Hepatocyte (in vitro differentiated cells): Measurements from ENCODE around the gene MBOAT2. TPM values are rescaled to one million over a fixed set of nuclear protein-coding genes. Genes with fewer than 3 reads are reported as not detected.

Source experiments
- DNase-seq: peaks from one replicate; pipeline ENCODE4 v3.0.0-alpha.2; 2016; ENCODE audit warnings: low spot score
- H2AFZ ChIP-seq: fragments of 200-600 bp; sonication (generic); 2 replicates; pipeline ENCODE4 v1.6.0; 2016; ENCODE audit warnings: antibody characterized with exemption, mild to moderate bottlenecking
- H3K27ac ChIP-seq: fragments of 200-600 bp; sonication (generic); 2 replicates; pipeline ENCODE4 v1.5.1; 2016; ENCODE audit warnings: mild to moderate bottlenecking
- H3K27me3 ChIP-seq: fragments of 200-600 bp; sonication (generic); 2 replicates; pipeline ENCODE4 v1.6.1; 2016
- H3K36me3 ChIP-seq: fragments of 200-600 bp; sonication (generic); replicated peaks from 2 replicates; pipeline ENCODE4 v1.5.1; 2016; ENCODE audit warnings: low read depth; ENCODE audit not compliant: insufficient read depth
- H3K4me1 ChIP-seq: fragments of 200-600 bp; sonication (generic); 2 replicates; pipeline ENCODE4 v1.5.1; 2016; ENCODE audit warnings: mild to moderate bottlenecking, moderate library complexity; ENCODE audit not compliant: insufficient read depth
- H3K4me2 ChIP-seq: fragments of 200-600 bp; sonication (generic); 2 replicates; pipeline ENCODE4 v1.6.0; 2016
- H3K4me3 ChIP-seq: fragments of 200-600 bp; sonication (generic); 2 replicates; pipeline ENCODE4 v1.5.1; 2016; ENCODE audit warnings: mild to moderate bottlenecking
- H3K79me2 ChIP-seq: fragments of 200-600 bp; sonication (generic); 2 replicates; pipeline ENCODE4 v1.6.0; 2017; ENCODE audit warnings: mild to moderate bottlenecking
- H3K9me2 ChIP-seq: fragments of 200-600 bp; sonication (generic); replicated peaks from 2 replicates; pipeline ENCODE4 v1.6.0; 2017; ENCODE audit warnings: mild to moderate bottlenecking; ENCODE audit not compliant: insufficient read depth
- H3K9me3 ChIP-seq: fragments of 200-600 bp; sonication (generic); 2 replicates; pipeline ENCODE4 v1.5.1; 2016; ENCODE audit warnings: low read depth, mild to moderate bottlenecking
- H4K20me1 ChIP-seq: fragments of 200-600 bp; sonication (generic); 2 replicates; pipeline ENCODE4 v1.6.0; 2016; ENCODE audit warnings: mild to moderate bottlenecking; ENCODE audit not compliant: insufficient read depth, poor library complexity, severe bottlenecking
- CTCF ChIP-seq: fragments of 200-600 bp; sonication (generic); IDR thresholded peaks from 2 replicates; pipeline ENCODE4 v1.5.1; 2016; ENCODE audit warnings: antibody characterized with exemption, mild to moderate bottlenecking; ENCODE audit not compliant: poor library complexity
- EZH2 ChIP-seq: fragments of 200-600 bp; sonication (generic); IDR thresholded peaks from 2 replicates; pipeline ENCODE4 v1.6.1; 2016; ENCODE audit warnings: antibody characterized with exemption, mild to moderate bottlenecking, borderline replicate concordance
- EZH2phosphoT487 ChIP-seq: fragments of 200-600 bp; sonication (generic); IDR thresholded peaks from one replicate; pipeline ENCODE4 v1.6.1; 2018; ENCODE audit warnings: antibody characterized with exemption, mild to moderate bottlenecking, low read depth, moderate library complexity; ENCODE audit not compliant: unreplicated experiment, severe bottlenecking
- WGBS: methylation state at CpG from one replicate; pipeline ENCODE4 v1.1.6; 2016; ENCODE audit warnings: low lambda C conversion rate; ENCODE audit errors: missing lambda C conversion rate; 5-methylcytosine and 5-hydroxymethylcytosine counted together
- polyA plus RNA-seq: library from polyadenylated mRNA; unstranded; fragments of >200 nt; fragmentation: Nextera tagmentation; extraction: Ambion mirVana; gene quantifications from 2 replicates; pipeline ENCODE4 v1.2.1, GENCODE V29; 2016
- total RNA-seq: library from RNA; depleted of rRNA; stranded (reverse); fragments of >200 nt; gene quantifications from 2 replicates; pipeline ENCODE4 v1.2.3, GENCODE V29; 2014

MBOAT2 gene
- total and polyA plus RNA-seq, 2 experiments from 2014 or later: 22.8 to 35.2 TPM

- H3K4me3 ChIP-seq: no peak overlapping the region
- H3K4me1 ChIP-seq: no peaks in the 10 kb centered on the region
- DNase-seq: no peak
- H3K9me2 ChIP-seq: no peaks in the 10 kb centered on the region
- H2AFZ ChIP-seq: no peak overlapping the region
- no peak overlapping the region for H3K4me2 ChIP-seq
- no peak for TF ChIP-seq EZH2
- no peak for TF ChIP-seq CTCF
- TF ChIP-seq EZH2phosphoT487: no peak
- no peaks in the 10 kb centered on the region for H3K36me3 ChIP-seq
- no peaks in the 10 kb centered on the region for H3K27me3 ChIP-seq
- 81% methylated on average over 8 of the region's 8 CpGs for WGBS
- no peaks in the 10 kb centered on the region for H3K9me3 ChIP-seq
- no peak overlapping the region for H3K27ac ChIP-seq
- H4K20me1 ChIP-seq: no peaks in the 10 kb centered on the region
- H3K79me2 ChIP-seq: no peaks in the 10 kb centered on the region
Measured at GRCh38 chr2:8939486-8940114, 63.9 kb downstream of the MBOAT2 start.

GRCh38 chr2:8938384-8938783 is 65.1 kb downstream of the MBOAT2 start:
- no peaks in the 10 kb centered on the region for H3K27me3 ChIP-seq
- no peak overlapping the region for H3K4me2 ChIP-seq
- H3K9me3 ChIP-seq: no peaks in the 10 kb centered on the region
- H3K4me1 ChIP-seq: no peaks in the 10 kb centered on the region
- H3K27ac ChIP-seq: no peak overlapping the region
- H4K20me1 ChIP-seq: no peaks in the 10 kb centered on the region
- WGBS: 98% methylated on average over 19 of the region's 19 CpGs
- H2AFZ ChIP-seq: no peak overlapping the region
- no peaks in the 10 kb centered on the region for H3K79me2 ChIP-seq
- no peaks in the 10 kb centered on the region for H3K9me2 ChIP-seq
- no peak for DNase-seq
- no peak overlapping the region for H3K4me3 ChIP-seq
- TF ChIP-seq EZH2phosphoT487: no peak
- no peak for TF ChIP-seq EZH2
- TF ChIP-seq CTCF: no peak
- no peaks in the 10 kb centered on the region for H3K36me3 ChIP-seq

- Histone ChIP-seq H4K20me1 (no peaks in the 10 kb centered on the region), H3K79me2 (no peaks in the 10 kb centered on the region), H2AFZ (no peak overlapping the region), H3K4me3 (no peak overlapping the region), H3K4me2 (no peak overlapping the region), H3K9me2 (no peaks in the 10 kb centered on the region), H3K4me1 (no peaks in the 10 kb centered on the region), H3K27ac (no peak overlapping the region), H3K9me3 (no peaks in the 10 kb centered on the region), H3K27me3 (no peaks in the 10 kb centered on the region), H3K36me3 (no peaks in the 10 kb centered on the region)
- TF ChIP-seq CTCF: no peak
- no peak for TF ChIP-seq EZH2
- no peak for TF ChIP-seq EZH2phosphoT487
- no peak for DNase-seq
- WGBS: 89% methylated on average over 3 of the region's 3 CpGs
Measured at GRCh38 chr2:8935982-8936381, 67.5 kb downstream of the MBOAT2 start.

- TF ChIP-seq EZH2phosphoT487 (no peak), CTCF (no peak), EZH2 (no peak)
Measured at GRCh38 chr2:8934338-8934737, 69.1 kb downstream of the MBOAT2 start.

More at GRCh38 chr2:8934338-8934737, 69.1 kb downstream of the MBOAT2 start:
- Histone ChIP-seq H3K27me3 (no peaks in the 10 kb centered on the region), H3K9me2 (no peaks in the 10 kb centered on the region), H3K4me1 (no peaks in the 10 kb centered on the region), H3K36me3 (no peaks in the 10 kb centered on the region), H3K27ac (no peak overlapping the region), H4K20me1 (no peaks in the 10 kb centered on the region), H3K79me2 (no peaks in the 10 kb centered on the region), H3K9me3 (no peaks in the 10 kb centered on the region), H2AFZ (no peak overlapping the region), H3K4me3 (no peak overlapping the region), H3K4me2 (no peak overlapping the region)
- DNase-seq: no peak
